B cell (primary cell): ENCODE data around the gene RABGAP1L. TPM values are rescaled to one million over a fixed set of nuclear protein-coding genes. Genes with fewer than 3 reads are reported as not detected.

Experiments used
- ATAC-seq: fragments of 200-7000 bp; cut with Tn5 transposase; one replicate; pipeline ENCODE4 v1.10.0; 2021; ENCODE audit warnings: low read depth, mild to moderate bottlenecking, moderate number of reproducible peaks, moderate library complexity
- CTCF ChIA-PET: fragments of 350-600 bp; sonication (Branson Sonifier 250); formaldehyde crosslinking; loops from one replicate; lab custom pipeline; 2021; ENCODE audit warnings: antibody characterized with exemption, inconsistent platforms; lab: Charles Lee
- POLR2A ChIA-PET: fragments of 350-600 bp; sonication (Branson Sonifier 250); formaldehyde crosslinking; loops from one replicate; lab custom pipeline; 2021; ENCODE audit warnings: antibody characterized with exemption; lab: Charles Lee
- DNase-seq: peaks from one replicate; pipeline ENCODE4 v3.0.0; 2013
- H2AFZ ChIP-seq: 2 replicates; pipeline ENCODE4 v1.6.1; 2012; ENCODE audit warnings: mild to moderate bottlenecking, low read depth, low read length; ENCODE audit not compliant: insufficient read depth, poor library complexity, severe bottlenecking
- H3K27ac ChIP-seq, 2 donors: 1 replicate in 1 of 2; 2 replicates in 1 of 2; pipeline ENCODE4 v1.5.1; 2012 to 2013; ENCODE audit warnings: low read length in 2 of 2, mild to moderate bottlenecking in 2 of 2, moderate library complexity in 1 of 2
- H3K27me3 ChIP-seq, 4 experiments: fragments of 200-600 bp in 1 of 4; sonication (generic) in 1 of 4; replicated peaks in 1 of 4; 1 replicate in 2 of 4; 2 replicates in 2 of 4; pipeline versions ENCODE4 v1.6.1 to v1.7.0; 2013 to 2016; ENCODE audit warnings: low read length in 3 of 4, mild to moderate bottlenecking in 2 of 4, mixed read lengths in 1 of 4, moderate library complexity in 1 of 4; ENCODE audit not compliant: insufficient read depth in 4 of 4, control insufficient read depth in 3 of 4; ENCODE audit errors: control extremely low read depth in 1 of 4
- H3K36me3 ChIP-seq, 2 experiments: replicated peaks in 1 of 2; 1 replicate in 1 of 2; 2 replicates in 1 of 2; pipeline versions ENCODE4 v1.6.1 to v1.7.1; 2013; ENCODE audit warnings: low read length in 1 of 2; ENCODE audit not compliant: insufficient read depth in 2 of 2, control insufficient read depth in 1 of 2; ENCODE audit errors: control extremely low read depth in 1 of 2, extremely low read depth in 1 of 2
- H3K4me1 ChIP-seq, 2 donors: fragments of 200-600 bp in 1 of 2; sonication (generic) in 1 of 2; 1 replicate in 1 of 2; 2 replicates in 1 of 2; pipeline versions ENCODE4 v1.5.1 to v1.6.1; 2013 to 2017; ENCODE audit warnings: low read length in 2 of 2; ENCODE audit not compliant: control insufficient read depth in 2 of 2, insufficient read depth in 2 of 2
- H3K4me2 ChIP-seq: replicated peaks from 2 replicates; pipeline ENCODE3; 2012; ENCODE audit warnings: mild to moderate bottlenecking, low read depth, low read length; ENCODE audit not compliant: poor library complexity, severe bottlenecking
- H3K4me3 ChIP-seq, 5 experiments: fragments of 200-600 bp in 1 of 5; sonication (generic) in 1 of 5; 1 replicate in 3 of 5; 2 replicates in 2 of 5; pipeline versions ENCODE4 v1.5.1 to v1.7.0; 2011 to 2016; ENCODE audit warnings: low read length in 4 of 5, mild to moderate bottlenecking in 4 of 5, low read depth in 2 of 5, control low read depth in 1 of 5, moderate library complexity in 1 of 5; ENCODE audit not compliant: insufficient read depth in 1 of 5; ENCODE audit errors: control extremely low read depth in 1 of 5, extremely low read depth in 1 of 5
- H3K79me2 ChIP-seq: fragments of 200-600 bp; sonication (generic); one replicate; pipeline ENCODE4 v1.6.0; 2016; ENCODE audit warnings: low read length; ENCODE audit not compliant: control insufficient read depth, insufficient read depth
- H3K9ac ChIP-seq: fragments of 200-600 bp; sonication (generic); 2 replicates; pipeline ENCODE4 v1.6.1; 2017; ENCODE audit warnings: mild to moderate bottlenecking, low read length, moderate library complexity
- H3K9me3 ChIP-seq, 3 donors: one replicate each; pipeline versions ENCODE4 v1.6.1 to v1.7.1; 2013; ENCODE audit warnings: low read length in 2 of 3; ENCODE audit not compliant: control insufficient read depth in 2 of 3, insufficient read depth in 1 of 3; ENCODE audit errors: control extremely low read depth in 1 of 3
- H4K20me1 ChIP-seq: 2 replicates; pipeline ENCODE4 v1.6.0; 2012; ENCODE audit warnings: mild to moderate bottlenecking, low read length; ENCODE audit not compliant: insufficient read depth, control insufficient read depth, poor library complexity, severe bottlenecking
- H3K27ac Mint-ChIP-seq: one replicate; pipeline ENCODE4 v1.8.0; 2021; ENCODE audit warnings: mixed read lengths
- H3K27me3 Mint-ChIP-seq: one replicate; pipeline ENCODE4 v1.8.0; 2021; ENCODE audit warnings: mixed read lengths
- H3K4me1 Mint-ChIP-seq: one replicate; pipeline ENCODE4 v1.8.0; 2021; ENCODE audit warnings: mixed read lengths
- H3K4me3 Mint-ChIP-seq: one replicate; pipeline ENCODE4 v1.8.0; 2021; ENCODE audit warnings: mixed read lengths
- H3K9me3 Mint-ChIP-seq: one replicate; pipeline ENCODE4 v1.8.0; 2022; ENCODE audit warnings: mixed read lengths; ENCODE audit not compliant: insufficient read depth
- CTCF ChIP-seq: fragments of 200-600 bp; IDR thresholded peaks from one replicate; pipeline ENCODE4 v1.8.0; 2022; ENCODE audit warnings: antibody characterized with exemption, mild to moderate bottlenecking
- EZH2 ChIP-seq: IDR thresholded peaks from 2 replicates; pipeline ENCODE4 v1.6.1; 2012; ENCODE audit warnings: borderline replicate concordance, low read depth, mild to moderate bottlenecking, moderate library complexity, low read length; ENCODE audit not compliant: insufficient read depth, poor library complexity, severe bottlenecking
- WGBS: methylation state at CpG from one replicate; pipeline ENCODE4 v1.1.5; 2013; ENCODE audit warnings: missing lambda C conversion rate; ENCODE audit not compliant: insufficient coverage; 5-methylcytosine and 5-hydroxymethylcytosine counted together
- intact Hi-C: fragments of 100-400 bp; cut with micrococcal nuclease; formaldehyde crosslinking; loops from one replicate; pipeline ENCODE4 v1.10.0; 2022
- polyA plus RNA-seq: library from polyadenylated mRNA; depleted of rRNA; stranded (reverse); fragments of >200 nt; gene quantifications from 2 replicates; pipeline ENCODE4 v1.2.3, GENCODE V29; 2012
- total RNA-seq, 2 donors: library from RNA; stranded (reverse); fragments of 120-200 nt in 1 of 2; gene quantifications; 1 replicate in 1 of 2; 2 replicates in 1 of 2; pipeline versions ENCODE4 v1.2.3 to v1.2.4, GENCODE V29; 2013 to 2022

Gene RABGAP1L
- total and polyA plus RNA-seq, 2 donors (not counting 1 experiment from before 2014, with no cell fraction given), result 34.9 to 159 TPM

DNA sequence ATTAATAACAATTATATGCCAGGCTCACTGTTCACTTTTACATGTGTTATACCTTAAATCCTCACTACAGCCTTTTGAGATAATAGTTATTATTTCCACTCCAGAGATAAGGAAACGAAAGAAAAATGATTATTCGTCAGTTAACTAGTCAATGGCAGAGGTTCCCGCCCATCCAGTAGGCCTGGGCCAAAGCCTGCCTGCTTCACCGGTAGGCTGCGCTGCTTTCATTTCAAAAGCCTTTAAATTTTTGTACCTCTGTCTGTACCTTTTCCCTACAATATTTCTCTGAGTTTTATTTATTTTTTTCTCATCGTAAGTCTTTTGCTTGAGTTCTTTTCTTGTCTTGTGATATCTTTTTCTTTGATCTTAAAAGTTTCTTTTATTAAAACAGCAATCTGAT, 292.1 kb downstream of the RABGAP1L start:
- Histone ChIP-seq H3K4me2 (no peak overlapping the region), H3K4me3 (no peak overlapping the region), H3K27me3 (no peaks in the 10 kb centered on the region), H2AFZ (no peak overlapping the region), H3K27ac (no peak overlapping the region), H3K79me2 (no peaks in the 10 kb centered on the region), H3K36me3 (peaks cover 0 to 7% of the 10 kb centered on the region in 2 experiments), H3K4me1 (no peaks in the 10 kb centered on the region), H3K9me3 (no peaks in the 10 kb centered on the region), H4K20me1 (no peaks in the 10 kb centered on the region), H3K9ac (no peak overlapping the region)
- no peak for ATAC-seq
- Mint-ChIP-seq H3K9me3 (no peaks in the 10 kb centered on the region), H3K4me3 (no peak overlapping the region), H3K4me1 (no peaks in the 10 kb centered on the region), H3K27me3 (no peaks in the 10 kb centered on the region), H3K27ac (no peak overlapping the region)
- no peak for DNase-seq
- intact Hi-C loops, result no loop called here
- CTCF ChIA-PET, result no interaction called here
- WGBS, result 100% methylated on average over 3 of the region's 6 CpGs
- POLR2A ChIA-PET, result no interaction called here
- TF ChIP-seq EZH2 (no peak), CTCF (no peak)

DNA sequence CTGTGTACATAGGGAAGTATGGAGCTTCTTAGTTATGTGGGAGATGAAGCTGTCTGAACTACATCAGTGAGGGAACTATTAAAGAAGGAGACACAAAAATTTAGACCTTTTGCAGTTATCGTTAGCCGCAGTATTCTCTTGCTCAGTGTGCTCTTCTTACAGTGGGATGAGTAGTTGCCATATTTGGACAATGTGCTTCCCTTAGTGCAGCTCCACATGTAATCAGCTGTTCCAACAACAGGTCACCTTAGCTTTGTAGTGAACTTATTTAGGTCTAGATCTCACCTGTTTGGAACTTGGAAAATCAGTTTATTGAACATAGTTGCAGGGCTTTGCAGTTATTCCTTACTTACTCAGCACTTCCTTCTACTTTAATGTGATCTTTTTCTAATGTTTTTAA, 306.5 kb downstream of the RABGAP1L start:
- DNase-seq, result no peak
- POLR2A ChIA-PET, result no interaction called here
- no peak overlapping the region for H3K4me3 Mint-ChIP-seq
- CTCF ChIA-PET, result no interaction called here
- TF ChIP-seq EZH2 (no peak), CTCF (no peak)
- H3K27me3 Mint-ChIP-seq, result no peaks in the 10 kb centered on the region
- H3K4me1 Mint-ChIP-seq, result no peaks in the 10 kb centered on the region
- no peaks in the 10 kb centered on the region for H3K27me3 ChIP-seq
- no peak overlapping the region for H3K9ac ChIP-seq
- no peak overlapping the region for H3K27ac Mint-ChIP-seq
- no peaks in the 10 kb centered on the region for H4K20me1 ChIP-seq
- no peaks in the 10 kb centered on the region for H3K9me3 ChIP-seq
- H3K9me3 Mint-ChIP-seq, result no peaks in the 10 kb centered on the region
- intact Hi-C loops, result no loop called here
- no CpG with 5 or more reads among the region's 2 CpGs for WGBS
- no peak overlapping the region for H3K27ac ChIP-seq
- no peak overlapping the region for H3K4me2 ChIP-seq
- no peaks in the 10 kb centered on the region for H3K79me2 ChIP-seq
- no peak overlapping the region for H3K4me3 ChIP-seq
- H2AFZ ChIP-seq, result no peak overlapping the region
- no peaks in the 10 kb centered on the region for H3K4me1 ChIP-seq
- no peak for ATAC-seq
- H3K36me3 ChIP-seq, result no peaks in the 10 kb centered on the region
